ENCODE measurements around the gene TIGD3. TPM values are rescaled to one million over a fixed set of nuclear protein-coding genes. Genes with fewer than 3 reads are reported as not detected.

TIGD3 gene
- total and polyA plus RNA-seq, 2 of the 8 experiments (the other 6 are each of a cell fraction or from before 2014, with no cell fraction given) = 1.1 to 1.3 TPM

DNA sequence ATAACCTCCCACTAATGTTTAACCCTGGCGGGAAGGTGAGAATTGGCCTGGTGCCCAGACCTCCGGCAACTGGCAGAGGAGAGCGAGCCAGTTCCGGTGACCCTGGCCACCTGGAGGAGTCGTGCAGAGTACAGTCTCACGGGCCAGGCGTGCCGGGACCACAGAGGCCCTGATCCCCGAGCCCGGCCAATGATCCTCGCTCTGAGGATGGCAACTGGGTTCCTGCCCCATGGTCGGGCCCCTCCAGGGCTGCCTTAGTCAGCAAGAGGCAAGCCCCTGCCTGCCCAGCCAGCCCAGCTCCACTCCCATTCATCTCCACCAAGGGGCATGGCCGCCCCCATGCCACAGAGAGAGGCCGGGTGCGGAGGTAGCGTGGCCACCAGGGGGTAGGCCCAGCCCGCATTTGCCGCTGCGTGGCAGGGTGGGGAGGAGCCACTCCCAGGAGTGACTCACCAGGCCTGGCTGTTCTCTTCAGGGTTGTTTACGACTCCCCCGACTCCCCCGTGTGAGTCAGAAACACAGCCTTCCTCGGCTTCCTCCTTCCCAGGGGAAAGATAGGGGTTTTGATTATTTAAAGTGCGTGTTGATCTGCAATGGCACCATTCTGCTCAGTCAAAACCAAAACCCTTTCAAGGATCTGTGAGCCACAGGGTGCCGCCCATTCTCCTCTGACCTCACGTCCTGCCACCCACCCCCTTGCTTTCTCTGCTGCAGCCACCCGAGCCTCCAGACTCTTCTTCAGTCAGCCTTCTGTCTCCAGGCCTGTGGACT lies 27.7 kb downstream of the TIGD3 start, which contains the start of gene SLC25A45:
Gene SLC25A45, minus strand, starts transcription at position 614 of the 771 bp plus-strand sequence. CDS start 695 bp downstream, outside the sequence.
- ChIA-PET CTCF (ENCODE audit: partially characterized antibody) (interaction anchor here (0.7 to 5.2 kb wide), 10 partner anchors 8 to 127 kb away, joined by 3 to 29 read pairs (median 5); no protein-coding TSS in a partner anchor), POLR2A (ENCODE audit: partially characterized antibody) (interaction anchor here (0.6 to 17.0 kb wide), 4 partner anchors 41 to 121 kb away, joined by 3 to 202 read pairs (median 10); partner anchors contain the start of genes MALAT1 and NEAT1)
- peak within 1 kb of the TSS; percentile 24 for H2BK120ac ChIP-seq (replicated peaks; ENCODE audit: low read depth, low read length)
- FAIRE-seq (no peak), DNase-seq (ENCODE audit: low read depth in 1 of 2, low spot score in 2 of 2) (peak in 1 of 2 experiments; percentile 80)
- H3K36me3 ChIP-seq (ENCODE audit: control insufficient read depth in 2 of 4, insufficient read depth in 4 of 4, low read length in 3 of 4) = no peaks in the 10 kb centered on the region
- H3K79me2 ChIP-seq (ENCODE audit: control insufficient read depth in 1 of 2, insufficient read depth in 2 of 2, low read length in 2 of 2) = no peaks in the 10 kb centered on the region
- H3K4ac ChIP-seq (replicated peaks; ENCODE audit: insufficient read length, low read depth, low read length) = no peak within 1 kb of the TSS
- H3K4me3 ChIP-seq (ENCODE audit: extremely low read depth in 1 of 4, insufficient read depth in 2 of 4, low read depth in 3 of 4, low read length in 4 of 4) = peak within 1 kb of the TSS in 1 of 4 experiments; percentile 8; a peak in 2 of 8 replicates
- no peak within 1 kb of the TSS for H3K23ac ChIP-seq (ENCODE audit: insufficient read length)
- H3K27me3 ChIP-seq (replicated peaks in 1 of 4; ENCODE audit: control insufficient read depth in 3 of 4, extremely low read depth in 1 of 4, insufficient read depth in 3 of 4, low read length in 3 of 4) = 0 out of 7 replicates have a peak, but pooled peaks cover 0 to 2% (median 0%) of the 10 kb centered on the region in 4 experiments
- H2BK5ac ChIP-seq (ENCODE audit: low read depth, low read length) = peak within 1 kb of the TSS; percentile 83
- peak within 1 kb of the TSS; percentile 90 for H2BK12ac ChIP-seq (ENCODE audit: low read depth, low read length)
- H3K9ac ChIP-seq (replicated peaks in 1 of 4; ENCODE audit: extremely low read depth in 1 of 4, low read depth in 3 of 4, low read length in 3 of 4) = no peak within 1 kb of the TSS
- 43% methylated on average over 21 of the region's 27 CpGs; no CpG with 5 or more reads in 1 of the 2 experiments for WGBS, 2 experiments (ENCODE audit: extremely low coverage in 1 of 2, insufficient coverage in 1 of 2, insufficient read length in 1 of 2, insufficient replicate concordance in 2 of 2, low coverage in 1 of 2, low lambda C conversion rate in 2 of 2, missing lambda C conversion rate in 1 of 2)
- H2BK15ac ChIP-seq (ENCODE audit: low read length) = no peak within 1 kb of the TSS; the same call in 1 of the 2 replicates
- H3K14ac ChIP-seq (ENCODE audit: insufficient read length) = no peak within 1 kb of the TSS
- H4K20me1 ChIP-seq (replicated peaks in 1 of 2; ENCODE audit: control insufficient read depth in 1 of 2, insufficient read depth in 2 of 2, low read length in 2 of 2) = no peaks in the 10 kb centered on the region
- H3K9me3 ChIP-seq (ENCODE audit: insufficient read depth in 2 of 2, low read depth in 1 of 2, low read length in 1 of 2) = no peaks in the 10 kb centered on the region
- H2BK20ac ChIP-seq (ENCODE audit: low read length) = peak within 1 kb of the TSS; percentile 61; the same call in 1 of the 2 replicates
- no peak within 1 kb of the TSS for H3K56ac ChIP-seq (replicated peaks; ENCODE audit: insufficient read length, low read depth, low read length)
- no peaks in the 10 kb centered on the region for H3K79me1 ChIP-seq (ENCODE audit: low read depth, low read length)
- no peak within 1 kb of the TSS; the same call in 1 of the 2 replicates for H3K27ac ChIP-seq (ENCODE audit: low read depth, low read length)
- H3K4me2 ChIP-seq (ENCODE audit: insufficient read depth in 1 of 2, low read depth in 2 of 2, low read length in 2 of 2) = peak within 1 kb of the TSS; percentile 0 to 36; a peak in 3 of 4 replicates
- peaks cover 5% of the 10 kb centered on the region; the same call in 1 of the 2 replicates for H3K23me2 ChIP-seq (ENCODE audit: low read depth, low read length)
- peak within 1 kb of the TSS; percentile 92 for H4K8ac ChIP-seq (ENCODE audit: extremely low read depth, insufficient read depth, low read length)
- no peak within 1 kb of the TSS; the same call in 1 of the 2 replicates for H2AK5ac ChIP-seq (ENCODE audit: low read depth, low read length)
- H3K18ac ChIP-seq (ENCODE audit: extremely low read depth, low read length) = peak within 1 kb of the TSS; percentile 75
- H2AFZ ChIP-seq (ENCODE audit: low read length) = peak within 1 kb of the TSS; percentile 74; the same call in 1 of the 2 replicates
- H4K91ac ChIP-seq (replicated peaks; ENCODE audit: insufficient read length, low read length) = peak within 1 kb of the TSS; percentile 96
- H4K5ac ChIP-seq (ENCODE audit: insufficient read length, low read depth, low read length) = peak within 1 kb of the TSS; percentile 39
- H3K4me1 ChIP-seq (replicated peaks in 1 of 4; ENCODE audit: control insufficient read depth in 3 of 4, insufficient read depth in 4 of 4, low read length in 3 of 4) = peaks cover 0 to 12% (median 11%) of the 10 kb centered on the region in 4 experiments; a peak in 5 of 7 replicates
- TF ChIP-seq ASH2L (IDR thresholded peaks at IDR 0.05; ENCODE audit: low read length) (peak; percentile 32), CREB1 (IDR thresholded peaks at IDR 0.05) (0 out of 2 replicates have a peak, but pooled peaks have one; percentile 6), BCL11A (IDR thresholded peaks at IDR 0.05; ENCODE audit: low read depth in 2 of 2, low read length in 2 of 2) (no peak), TBP (IDR thresholded peaks at IDR 0.05; ENCODE audit: low read depth, low read length) (peak; percentile 54), SP2 (IDR thresholded peaks at IDR 0.05; ENCODE audit: low read length) (no peak), ZNF274 (IDR thresholded peaks at IDR 0.05; ENCODE audit: borderline replicate concordance, extremely low read depth, low read length) (no peak)

Data from H1 (cell line).